Activated naive CD8-positive, alpha-beta T cell treated with anti-CD3 and anti-CD28 coated beads, Interleukin-2, amount 10 ng/mL, durations not matched to agents 7 days and 5 days (primary cell): Measurements from ENCODE around the gene ZBP1. TPM values are rescaled to one million over a fixed set of nuclear protein-coding genes. Genes with fewer than 3 reads are reported as not detected.
A peak's percentile ranks its signal among the peaks of the same experiment; 100 is the strongest.

Source experiments
- ATAC-seq: fragments of 150-1000 bp; cut with Tn5 transposase; one replicate; pipeline ENCODE4 v1.10.0; 2021; ENCODE audit warnings: low read depth, moderate library complexity
- POLR2A ChIA-PET: fragments of 350-600 bp; sonication (Branson Sonifier 250); formaldehyde crosslinking; loops from one replicate; lab custom pipeline; 2021; ENCODE audit warnings: antibody characterized with exemption; lab: Charles Lee
- DNase-seq: peaks from one replicate; pipeline ENCODE4 v3.0.0; 2021
- H3K27ac Mint-ChIP-seq: one replicate; pipeline ENCODE4 v1.8.0; 2022; ENCODE audit warnings: mild to moderate bottlenecking, mixed read lengths
- H3K27me3 Mint-ChIP-seq: one replicate; pipeline ENCODE4 v1.8.0; 2022; ENCODE audit warnings: mild to moderate bottlenecking, moderate library complexity, mixed read lengths
- H3K36me3 Mint-ChIP-seq: one replicate; pipeline ENCODE4 v1.8.0; 2021; ENCODE audit warnings: mild to moderate bottlenecking, mixed read lengths
- H3K4me1 Mint-ChIP-seq: one replicate; pipeline ENCODE4 v1.8.0; 2021; ENCODE audit warnings: mixed read lengths
- H3K4me3 Mint-ChIP-seq: one replicate; pipeline ENCODE4 v1.8.0; 2022; ENCODE audit warnings: mild to moderate bottlenecking, moderate library complexity, mixed read lengths
- H3K9me3 Mint-ChIP-seq: one replicate; pipeline ENCODE4 v1.8.0; 2021; ENCODE audit warnings: mixed read lengths
- total RNA-seq, 2 experiments: library from RNA; stranded (reverse); gene quantifications; one replicate each; pipeline ENCODE4 v1.2.3, GENCODE V29; 2021

Gene ZBP1
- 10 to 100 TPM; 27.5 to 28.5 TPM for total RNA-seq

- DNase-seq: peak; percentile 75
- no peaks in the 10 kb centered on the region for H3K27me3 Mint-ChIP-seq
- H3K36me3 Mint-ChIP-seq: peaks cover 18% of the 10 kb centered on the region
- H3K27ac Mint-ChIP-seq: peak within 1 kb of the TSS; percentile 98
- H3K4me1 Mint-ChIP-seq: peaks cover 45% of the 10 kb centered on the region
- ATAC-seq: peak; percentile 28
- H3K4me3 Mint-ChIP-seq: peak within 1 kb of the TSS; percentile 83
- POLR2A ChIA-PET: interaction anchor here (0.6 to 4.6 kb wide), 18 partner anchors 8 to 1039 kb away, joined by 3 to 103 read pairs (median 6); partner anchors contain the start of genes RBM38, STX16 and VAPB
- H3K9me3 Mint-ChIP-seq: peaks cover 7% of the 10 kb centered on the region
Measured at GRCh38 chr20:57620274-57620990, at the start of gene ZBP1. TSS of gene ZBP1 (minus strand) at chr20:57620426. CDS start at chr20:57620295, 131 bp downstream.

GRCh38 chr20:57669632-57670031, 49.4 kb upstream of the ZBP1 start:
- Mint-ChIP-seq H3K4me3 (no peak overlapping the region), H3K36me3 (no peaks in the 10 kb centered on the region), H3K27me3 (no peaks in the 10 kb centered on the region), H3K27ac (no peak overlapping the region), H3K9me3 (no peaks in the 10 kb centered on the region), H3K4me1 (peaks cover 3% of the 10 kb centered on the region)
- no peak for DNase-seq
- no peak for ATAC-seq
- POLR2A ChIA-PET: no interaction called here

GRCh38 chr20:57667924-57668782, 47.9 kb upstream of the ZBP1 start:
- Mint-ChIP-seq H3K9me3 (no peaks in the 10 kb centered on the region), H3K36me3 (no peaks in the 10 kb centered on the region), H3K27ac (no peak overlapping the region), H3K4me1 (peaks cover 3% of the 10 kb centered on the region), H3K27me3 (no peaks in the 10 kb centered on the region), H3K4me3 (no peak overlapping the region)
- ATAC-seq: no peak
- no peak for DNase-seq
- POLR2A ChIA-PET: no interaction called here

GRCh38 chr20:57667388-57667787, 47.2 kb upstream of the ZBP1 start:
- no peaks in the 10 kb centered on the region for H3K9me3 Mint-ChIP-seq
- POLR2A ChIA-PET: no interaction called here

GRCh38 chr20:57666834-57667157, 46.6 kb upstream of the ZBP1 start:
- Mint-ChIP-seq H3K36me3 (no peaks in the 10 kb centered on the region), H3K4me3 (no peak overlapping the region), H3K4me1 (peaks cover 3% of the 10 kb centered on the region), H3K9me3 (no peaks in the 10 kb centered on the region), H3K27me3 (no peaks in the 10 kb centered on the region), H3K27ac (no peak overlapping the region)
- DNase-seq (no peak), ATAC-seq (no peak)
- POLR2A ChIA-PET: no interaction called here

More at GRCh38 chr20:57667388-57667787, 47.2 kb upstream of the ZBP1 start:
- H3K4me1 Mint-ChIP-seq: peaks cover 3% of the 10 kb centered on the region
- H3K27ac Mint-ChIP-seq: no peak overlapping the region
- DNase-seq: no peak
- H3K4me3 Mint-ChIP-seq: no peak overlapping the region
- H3K27me3 Mint-ChIP-seq: no peaks in the 10 kb centered on the region
- ATAC-seq: no peak
- H3K36me3 Mint-ChIP-seq: no peaks in the 10 kb centered on the region

- Mint-ChIP-seq H3K27ac (no peak overlapping the region), H3K4me1 (peaks cover 3% of the 10 kb centered on the region), H3K27me3 (no peaks in the 10 kb centered on the region), H3K9me3 (no peaks in the 10 kb centered on the region), H3K36me3 (no peaks in the 10 kb centered on the region), H3K4me3 (no peak overlapping the region)
- ATAC-seq (no peak), DNase-seq (no peak)
- POLR2A ChIA-PET: no interaction called here
Measured at GRCh38 chr20:57666106-57666833, 46.0 kb upstream of the ZBP1 start.

- DNase-seq: no peak
- ATAC-seq: no peak
- H3K36me3 Mint-ChIP-seq: no peaks in the 10 kb centered on the region
- no peak overlapping the region for H3K27ac Mint-ChIP-seq
- peaks cover 3% of the 10 kb centered on the region for H3K4me1 Mint-ChIP-seq
- H3K9me3 Mint-ChIP-seq: no peaks in the 10 kb centered on the region
- no peaks in the 10 kb centered on the region for H3K27me3 Mint-ChIP-seq
- no peak overlapping the region for H3K4me3 Mint-ChIP-seq
- POLR2A ChIA-PET: no interaction called here
Measured at GRCh38 chr20:57665589-57665971, 45.4 kb upstream of the ZBP1 start.

GRCh38 chr20:57664924-57665588, 44.8 kb upstream of the ZBP1 start:
- ATAC-seq (no peak), DNase-seq (no peak)
- no peaks in the 10 kb centered on the region for H3K36me3 Mint-ChIP-seq
- peaks cover 4% of the 10 kb centered on the region for H3K9me3 Mint-ChIP-seq
- peaks cover 3% of the 10 kb centered on the region for H3K4me1 Mint-ChIP-seq
- H3K27ac Mint-ChIP-seq: no peak overlapping the region
- no peaks in the 10 kb centered on the region for H3K27me3 Mint-ChIP-seq
- POLR2A ChIA-PET: interaction anchor here (0.7 kb wide), 1 partner anchor 14 kb away, joined by 5 read pairs; no protein-coding TSS in a partner anchor
- H3K4me3 Mint-ChIP-seq: no peak overlapping the region

GRCh38 chr20:57664476-57664875, 44.2 kb upstream of the ZBP1 start:
- Mint-ChIP-seq H3K4me3 (no peak overlapping the region), H3K4me1 (peaks cover 3% of the 10 kb centered on the region), H3K27me3 (no peaks in the 10 kb centered on the region), H3K9me3 (peaks cover 4% of the 10 kb centered on the region), H3K36me3 (no peaks in the 10 kb centered on the region), H3K27ac (no peak overlapping the region)
- POLR2A ChIA-PET: interaction anchor here (0.7 kb wide), 1 partner anchor 15 kb away, joined by 5 read pairs; no protein-coding TSS in a partner anchor
- DNase-seq: no peak
- no peak for ATAC-seq

GRCh38 chr20:57663681-57664451, 43.6 kb upstream of the ZBP1 start:
- no peaks in the 10 kb centered on the region for H3K27me3 Mint-ChIP-seq
- ATAC-seq (no peak), DNase-seq (peak; percentile 27)
- H3K36me3 Mint-ChIP-seq: no peaks in the 10 kb centered on the region
- H3K9me3 Mint-ChIP-seq: peaks cover 4% of the 10 kb centered on the region
- no peak overlapping the region for H3K27ac Mint-ChIP-seq
- H3K4me1 Mint-ChIP-seq: peaks cover 6% of the 10 kb centered on the region
- no peak overlapping the region for H3K4me3 Mint-ChIP-seq
- POLR2A ChIA-PET: no interaction called here

- H3K27me3 Mint-ChIP-seq: no peaks in the 10 kb centered on the region
- DNase-seq (peak; percentile 21), ATAC-seq (no peak)
- H3K27ac Mint-ChIP-seq: no peak overlapping the region
- POLR2A ChIA-PET: no interaction called here
- H3K36me3 Mint-ChIP-seq: no peaks in the 10 kb centered on the region
- H3K9me3 Mint-ChIP-seq: peaks cover 4% of the 10 kb centered on the region
- peaks cover 9% of the 10 kb centered on the region for H3K4me1 Mint-ChIP-seq
- no peak overlapping the region for H3K4me3 Mint-ChIP-seq
Measured at GRCh38 chr20:57663241-57663640, 43.0 kb upstream of the ZBP1 start.

GRCh38 chr20:57662456-57663240, 42.4 kb upstream of the ZBP1 start:
- ATAC-seq: no peak
- H3K27ac Mint-ChIP-seq: no peak overlapping the region
- no peaks in the 10 kb centered on the region for H3K36me3 Mint-ChIP-seq
- peaks cover 11% of the 10 kb centered on the region for H3K4me1 Mint-ChIP-seq
- H3K4me3 Mint-ChIP-seq: no peak overlapping the region
- H3K27me3 Mint-ChIP-seq: no peaks in the 10 kb centered on the region
- POLR2A ChIA-PET: no interaction called here
- peak; percentile 17 for DNase-seq
- peaks cover 4% of the 10 kb centered on the region for H3K9me3 Mint-ChIP-seq
